ENCODE results near the gene PARVG. TPM values are rescaled to one million over a fixed set of nuclear protein-coding genes. Genes with fewer than 3 reads are reported as not detected.

The PARVG gene
- total and polyA plus RNA-seq, 2 of the 8 experiments (the other 6 are each of a cell fraction or from before 2014, with no cell fraction given): 0.37 to 1.5 TPM

- H3K23me2 ChIP-seq (ENCODE audit: low read depth, low read length): peaks cover 7% of the 10 kb centered on the region; the same call in 1 of the 2 replicates
- peak overlapping the region; percentile 7; the same call in 1 of the 2 replicates for H2BK12ac ChIP-seq (ENCODE audit: low read depth, low read length)
- no peak overlapping the region for H2BK5ac ChIP-seq (ENCODE audit: low read depth, low read length)
- 0 out of 4 replicates have a peak, but pooled peaks cover 0 to 3% of the 10 kb centered on the region in 2 experiments for H3K9me3 ChIP-seq (ENCODE audit: insufficient read depth in 2 of 2, low read depth in 1 of 2, low read length in 1 of 2)
- no peak overlapping the region for H3K4me3 ChIP-seq (ENCODE audit: extremely low read depth in 1 of 4, insufficient read depth in 2 of 4, low read depth in 3 of 4, low read length in 4 of 4)
- TF ChIP-seq HDAC6 (IDR thresholded peaks at IDR 0.05; ENCODE audit: low read depth, low read length) (no peak), POLR2AphosphoS5 (IDR thresholded peaks at IDR 0.05; ENCODE audit: low read depth, low read length) (no peak)
- no peak overlapping the region for H3K23ac ChIP-seq (ENCODE audit: insufficient read length)
- no peak overlapping the region for H3K14ac ChIP-seq (ENCODE audit: insufficient read length)
- ChIA-PET POLR2A (ENCODE audit: partially characterized antibody) (interaction anchor here (0.6 kb wide), 1 partner anchor 50 kb away, joined by 4 read pairs; no protein-coding TSS in a partner anchor), CTCF (ENCODE audit: partially characterized antibody) (interaction anchor here (0.9 to 1.8 kb wide), 2 partner anchors 10 to 414 kb away, joined by 3 to 5 read pairs; no protein-coding TSS in a partner anchor)
- H3K18ac ChIP-seq (ENCODE audit: extremely low read depth, low read length): no peak overlapping the region
- no peak overlapping the region for H3K9ac ChIP-seq (replicated peaks in 1 of 4; ENCODE audit: extremely low read depth in 1 of 4, low read depth in 3 of 4, low read length in 3 of 4)
- FAIRE-seq (no peak), DNase-seq (ENCODE audit: low read depth in 1 of 2, low spot score in 2 of 2) (no peak)
- no peak overlapping the region for H3K27ac ChIP-seq (ENCODE audit: low read depth, low read length)
- no peak overlapping the region for H4K5ac ChIP-seq (ENCODE audit: insufficient read length, low read depth, low read length)
- no peak overlapping the region for H4K91ac ChIP-seq (replicated peaks; ENCODE audit: insufficient read length, low read length)
- no peak overlapping the region for H3K4me2 ChIP-seq (ENCODE audit: insufficient read depth in 1 of 2, low read depth in 2 of 2, low read length in 2 of 2)
- no peaks in the 10 kb centered on the region for H3K79me2 ChIP-seq (ENCODE audit: control insufficient read depth in 1 of 2, insufficient read depth in 2 of 2, low read length in 2 of 2)
- H2BK15ac ChIP-seq (ENCODE audit: low read length): no peak overlapping the region
- H2BK120ac ChIP-seq (replicated peaks; ENCODE audit: low read depth, low read length): no peak overlapping the region
- no peaks in the 10 kb centered on the region for H3K79me1 ChIP-seq (ENCODE audit: low read depth, low read length)
- H2AK5ac ChIP-seq (ENCODE audit: low read depth, low read length): no peak overlapping the region
- H2AFZ ChIP-seq (ENCODE audit: low read length): no peak overlapping the region
- no peak overlapping the region for H4K8ac ChIP-seq (ENCODE audit: extremely low read depth, insufficient read depth, low read length)
- no peak overlapping the region for H3K56ac ChIP-seq (replicated peaks; ENCODE audit: insufficient read length, low read depth, low read length)
- H3K4ac ChIP-seq (replicated peaks; ENCODE audit: insufficient read length, low read depth, low read length): no peak overlapping the region
- no peak overlapping the region for H2BK20ac ChIP-seq (ENCODE audit: low read length)
- peaks cover 0 to 5% of the 10 kb centered on the region in 2 experiments for H4K20me1 ChIP-seq (replicated peaks in 1 of 2; ENCODE audit: control insufficient read depth in 1 of 2, insufficient read depth in 2 of 2, low read length in 2 of 2)
- H3K27me3 ChIP-seq (replicated peaks in 1 of 4; ENCODE audit: control insufficient read depth in 3 of 4, extremely low read depth in 1 of 4, insufficient read depth in 3 of 4, low read length in 3 of 4): no peaks in the 10 kb centered on the region
- H3K4me1 ChIP-seq (replicated peaks in 1 of 4; ENCODE audit: control insufficient read depth in 3 of 4, insufficient read depth in 4 of 4, low read length in 3 of 4): no peaks in the 10 kb centered on the region; a peak in 1 of 7 replicates
- WGBS, 2 experiments (ENCODE audit: extremely low coverage in 1 of 2, insufficient coverage in 1 of 2, insufficient read length in 1 of 2, insufficient replicate concordance in 2 of 2, low coverage in 1 of 2, low lambda C conversion rate in 2 of 2, missing lambda C conversion rate in 1 of 2): 79% methylated on average over 5 of the region's 6 CpGs; no CpG with 5 or more reads in 1 of the 2 experiments
- no peaks in the 10 kb centered on the region; a peak in 1 of 8 replicates for H3K36me3 ChIP-seq (ENCODE audit: control insufficient read depth in 2 of 4, insufficient read depth in 4 of 4, low read length in 3 of 4)
These were observed 30.7 kb downstream of the PARVG start for GRCh38 chr22:44211256-44211945.
